GM12801 (cell line): Measurements from ENCODE around the gene VRK2.

Experiments used
- CTCF ChIP-seq: IDR thresholded peaks from one replicate; pipeline ENCODE4 v1.5.1; 2011; ENCODE audit warnings: control low read depth; ENCODE audit not compliant: insufficient read length; ENCODE audit errors: extremely low read depth

Gene VRK2

GRCh38 chr2:58195662-58196061, 149.1 kb downstream of the VRK2 start:
- TF ChIP-seq CTCF = no peak

GRCh38 chr2:58197894-58198293, 151.3 kb downstream of the VRK2 start:
- TF ChIP-seq CTCF = no peak

- no peak for TF ChIP-seq CTCF
Measured at GRCh38 chr2:58202404-58202803, 155.8 kb downstream of the VRK2 start.

- TF ChIP-seq CTCF = no peak
Measured at GRCh38 chr2:58203018-58203417, 156.4 kb downstream of the VRK2 start.

GRCh38 chr2:58204195-58204959, 157.8 kb downstream of the VRK2 start:
- no peak for TF ChIP-seq CTCF

GRCh38 chr2:58206785-58207184, 160.2 kb downstream of the VRK2 start:
- TF ChIP-seq CTCF = no peak

GRCh38 chr2:58207189-58207588, 160.6 kb downstream of the VRK2 start:
- no peak for TF ChIP-seq CTCF
